H9 (cell line): ENCODE results near the gene FABP7. TPM values are rescaled to one million over a fixed set of nuclear protein-coding genes. Genes with fewer than 3 reads are reported as not detected.
A peak's percentile ranks its signal among the peaks of the same experiment; 100 is the strongest.

Source experiments
- DNase-seq: peaks from one replicate; pipeline ENCODE4 v3.0.0-alpha.2; 2017
- H2AFZ ChIP-seq: one replicate; pipeline ENCODE4 v1.6.1; 2013; ENCODE audit warnings: mild to moderate bottlenecking, low read length, control low read depth, moderate library complexity
- H2AK5ac ChIP-seq: 2 replicates; pipeline ENCODE4 v1.6.1; 2013; ENCODE audit warnings: low read length, control low read depth, mixed read lengths; ENCODE audit not compliant: insufficient read length
- H2BK120ac ChIP-seq: one replicate; pipeline ENCODE4 v1.6.1; 2013; ENCODE audit warnings: low read depth, mild to moderate bottlenecking, low read length, control low read depth, inconsistent platforms; ENCODE audit not compliant: poor library complexity, severe bottlenecking
- H2BK12ac ChIP-seq: 2 replicates; pipeline ENCODE4 v1.6.1; 2013; ENCODE audit warnings: low read length, control low read depth, mixed read lengths, low read depth; ENCODE audit not compliant: insufficient read length
- H2BK15ac ChIP-seq: 2 replicates; pipeline ENCODE4 v1.6.1; 2013; ENCODE audit warnings: low read depth, low read length, control low read depth
- H2BK20ac ChIP-seq: one replicate; pipeline ENCODE4 v1.6.1; 2013; ENCODE audit warnings: low read depth, mild to moderate bottlenecking, low read length, control low read depth, inconsistent platforms; ENCODE audit not compliant: poor library complexity, severe bottlenecking
- H2BK5ac ChIP-seq: 2 replicates; pipeline ENCODE4 v1.6.1; 2013; ENCODE audit warnings: low read length, control low read depth, mixed read lengths; ENCODE audit not compliant: insufficient read length
- H3K14ac ChIP-seq: 2 replicates; pipeline ENCODE4 v1.6.1; 2013; ENCODE audit warnings: low read length, control low read depth; ENCODE audit not compliant: insufficient read depth
- H3K18ac ChIP-seq: 2 replicates; pipeline ENCODE4 v1.6.1; 2013; ENCODE audit warnings: low read depth, mild to moderate bottlenecking, mixed read lengths, low read length, control low read depth; ENCODE audit not compliant: insufficient read length
- H3K23ac ChIP-seq: 2 replicates; pipeline ENCODE4 v1.6.1; 2013; ENCODE audit warnings: low read length, control low read depth, mixed read lengths, low read depth; ENCODE audit not compliant: insufficient read length
- H3K23me2 ChIP-seq: 2 replicates; pipeline ENCODE4 v1.6.1; 2013; ENCODE audit warnings: low read depth, mild to moderate bottlenecking, mixed read lengths, low read length, control low read depth; ENCODE audit not compliant: insufficient read length, poor library complexity, severe bottlenecking
- H3K27ac ChIP-seq: 2 replicates; pipeline ENCODE4 v1.5.1; 2013; ENCODE audit warnings: low read length, control low read depth, mixed read lengths, low read depth; ENCODE audit not compliant: insufficient read length
- H3K27me3 ChIP-seq: 2 replicates; pipeline ENCODE4 v1.6.1; 2013; ENCODE audit warnings: low read length, control low read depth, inconsistent platforms; ENCODE audit not compliant: insufficient read depth
- H3K4ac ChIP-seq: 2 replicates; pipeline ENCODE4 v1.6.1; 2013; ENCODE audit warnings: low read depth, mild to moderate bottlenecking, control low read depth, inconsistent platforms, low read length, moderate library complexity
- H3K4me1 ChIP-seq: 2 replicates; pipeline ENCODE4 v1.6.1; 2013; ENCODE audit warnings: low read length, control low read depth, inconsistent platforms; ENCODE audit not compliant: insufficient read depth
- H3K4me2 ChIP-seq: 2 replicates; pipeline ENCODE4 v1.6.1; 2013; ENCODE audit warnings: low read length, control low read depth, mixed read lengths; ENCODE audit not compliant: insufficient read length, insufficient read depth
- H3K56ac ChIP-seq: 2 replicates; pipeline ENCODE4 v1.6.1; 2013; ENCODE audit warnings: low read depth, mild to moderate bottlenecking, mixed read lengths, low read length, control low read depth; ENCODE audit not compliant: insufficient read length
- H3K79me1 ChIP-seq: 2 replicates; pipeline ENCODE4 v1.6.1; 2013; ENCODE audit warnings: low read depth, mild to moderate bottlenecking, moderate library complexity, low read length, control low read depth, inconsistent platforms; ENCODE audit not compliant: insufficient read depth, poor library complexity, severe bottlenecking
- H3K79me2 ChIP-seq: 2 replicates; pipeline ENCODE4 v1.6.1; 2013; ENCODE audit warnings: low read length, control low read depth, inconsistent platforms; ENCODE audit not compliant: insufficient read depth
- H3K9ac ChIP-seq: 2 replicates; pipeline ENCODE4 v1.6.1; 2013; ENCODE audit warnings: low read length, control low read depth, mixed read lengths; ENCODE audit not compliant: insufficient read length; ENCODE audit errors: extremely low read depth
- H3K9me3 ChIP-seq: one replicate; pipeline ENCODE4 v1.6.1; 2013; ENCODE audit warnings: low read depth, low read length, inconsistent platforms; ENCODE audit not compliant: control insufficient read depth
- H3T11ph ChIP-seq: one replicate; pipeline ENCODE4 v1.6.1; 2013; ENCODE audit warnings: mild to moderate bottlenecking, low read length, control low read depth, inconsistent platforms
- H4K20me1 ChIP-seq: one replicate; pipeline ENCODE4 v1.6.1; 2013; ENCODE audit not compliant: control insufficient read depth, insufficient read length, insufficient read depth
- H4K5ac ChIP-seq: 2 replicates; pipeline ENCODE4 v1.6.1; 2013; ENCODE audit warnings: low read depth, mild to moderate bottlenecking, mixed read lengths, low read length, control low read depth; ENCODE audit not compliant: insufficient read length
- H4K8ac ChIP-seq: replicated peaks from 2 replicates; pipeline ENCODE4 v1.6.1; 2013; ENCODE audit warnings: low read length, control low read depth, mixed read lengths, low read depth; ENCODE audit not compliant: insufficient read length
- H4K91ac ChIP-seq: 2 replicates; pipeline ENCODE4 v1.6.1; 2013; ENCODE audit warnings: low read depth, mild to moderate bottlenecking, moderate library complexity, mixed read lengths, low read length, control low read depth; ENCODE audit not compliant: insufficient read length
- H3K27ac Mint-ChIP-seq, 3 experiments: 2 replicates in 2 of 3; 3 replicates in 1 of 3; pipeline ENCODE4 v1.8.0; 2020 to 2021; ENCODE audit warnings: mixed read lengths in 3 of 3, mild to moderate bottlenecking in 1 of 3, moderate library complexity in 1 of 3
- H3K27me3 Mint-ChIP-seq: 2 replicates; pipeline ENCODE4 v1.8.0; 2021; ENCODE audit warnings: low read depth, mild to moderate bottlenecking, moderate library complexity, mixed read lengths
- H3K36me3 Mint-ChIP-seq, 3 experiments: 2 replicates in 2 of 3; 3 replicates in 1 of 3; pipeline ENCODE4 v1.8.0; 2020 to 2021; ENCODE audit warnings: low read depth in 3 of 3, mixed read lengths in 3 of 3; ENCODE audit not compliant: insufficient read depth in 1 of 3
- H3K4me1 Mint-ChIP-seq, 2 experiments: 2 replicates each; pipeline ENCODE4 v1.8.0; 2020; ENCODE audit warnings: mixed read lengths in 2 of 2
- H3K4me3 Mint-ChIP-seq, 2 experiments: 2 replicates in 1 of 2; 3 replicates in 1 of 2; pipeline ENCODE4 v1.8.0; 2020 to 2021; ENCODE audit warnings: mild to moderate bottlenecking in 2 of 2, mixed read lengths in 2 of 2, moderate library complexity in 1 of 2
- H3K9me3 Mint-ChIP-seq, 2 experiments: 2 replicates in 1 of 2; 3 replicates in 1 of 2; pipeline ENCODE4 v1.8.0; 2020; ENCODE audit warnings: mild to moderate bottlenecking in 2 of 2, mixed read lengths in 2 of 2, moderate library complexity in 1 of 2
- CTCF ChIP-seq: fragments of 200-600 bp; sonication (generic); conservative IDR thresholded peaks from 3 replicates; pipeline ENCODE4 v1.8.0; 2021; ENCODE audit warnings: antibody characterized with exemption, mild to moderate bottlenecking
- WGBS: extraction: QIAGEN DNeasy Blood & Tissue Kit; methylation state at CpG from one replicate; pipeline ENCODE4 v1.1.7; 2013; ENCODE audit warnings: missing lambda C conversion rate, low lambda C conversion rate, mixed read lengths; ENCODE audit not compliant: insufficient read length; ENCODE audit errors: extremely low coverage; 5-methylcytosine and 5-hydroxymethylcytosine counted together
- total RNA-seq: library from RNA; stranded (reverse); gene quantifications from 2 replicates; pipeline ENCODE4 v1.2.1, GENCODE V29; 2021

The FABP7 gene
- total RNA-seq, 1 experiment from 2014 or later = 3.9 TPM

GRCh38 chr6:122810189-122810588, 30.7 kb downstream of the FABP7 start:
- Histone ChIP-seq H3K9ac (no peak overlapping the region), H2AFZ (no peak overlapping the region), H3K23ac (no peak overlapping the region), H2BK12ac (no peak overlapping the region), H2BK120ac (no peak overlapping the region), H3K27ac (no peak overlapping the region), H4K20me1 (no peaks in the 10 kb centered on the region), H2BK5ac (no peak overlapping the region), H3K79me2 (no peaks in the 10 kb centered on the region), H3T11ph (no peak overlapping the region), H3K9me3 (no peaks in the 10 kb centered on the region), H3K23me2 (no peaks in the 10 kb centered on the region), H4K91ac (no peak overlapping the region), H2AK5ac (no peak overlapping the region), H3K18ac (no peak overlapping the region), H3K4ac (no peak overlapping the region), H3K79me1 (no peaks in the 10 kb centered on the region), H4K5ac (no peak overlapping the region), H3K4me2 (no peak overlapping the region), H3K27me3 (no peaks in the 10 kb centered on the region), H3K14ac (no peak overlapping the region), H2BK20ac (no peak overlapping the region), H2BK15ac (no peak overlapping the region), H4K8ac (no peak overlapping the region), H3K4me1 (no peaks in the 10 kb centered on the region), H3K56ac (no peak overlapping the region)
- Mint-ChIP-seq H3K27ac (peak overlapping the region in 1 of 3 experiments; percentile 42; a peak in 2 of 7 replicates), H3K4me1 (peaks cover 0 to 2% of the 10 kb centered on the region in 2 experiments; a peak in 1 of 4 replicates), H3K9me3 (no peaks in the 10 kb centered on the region), H3K27me3 (no peaks in the 10 kb centered on the region), H3K4me3 (no peak overlapping the region), H3K36me3 (no peaks in the 10 kb centered on the region)
- DNase-seq = no peak
- no peak; the same call in 2 of the 3 replicates for TF ChIP-seq CTCF
- WGBS = no CpG with 5 or more reads among the region's 1 CpG
